Measurements from ENCODE around the gene LTA.

DNA sequence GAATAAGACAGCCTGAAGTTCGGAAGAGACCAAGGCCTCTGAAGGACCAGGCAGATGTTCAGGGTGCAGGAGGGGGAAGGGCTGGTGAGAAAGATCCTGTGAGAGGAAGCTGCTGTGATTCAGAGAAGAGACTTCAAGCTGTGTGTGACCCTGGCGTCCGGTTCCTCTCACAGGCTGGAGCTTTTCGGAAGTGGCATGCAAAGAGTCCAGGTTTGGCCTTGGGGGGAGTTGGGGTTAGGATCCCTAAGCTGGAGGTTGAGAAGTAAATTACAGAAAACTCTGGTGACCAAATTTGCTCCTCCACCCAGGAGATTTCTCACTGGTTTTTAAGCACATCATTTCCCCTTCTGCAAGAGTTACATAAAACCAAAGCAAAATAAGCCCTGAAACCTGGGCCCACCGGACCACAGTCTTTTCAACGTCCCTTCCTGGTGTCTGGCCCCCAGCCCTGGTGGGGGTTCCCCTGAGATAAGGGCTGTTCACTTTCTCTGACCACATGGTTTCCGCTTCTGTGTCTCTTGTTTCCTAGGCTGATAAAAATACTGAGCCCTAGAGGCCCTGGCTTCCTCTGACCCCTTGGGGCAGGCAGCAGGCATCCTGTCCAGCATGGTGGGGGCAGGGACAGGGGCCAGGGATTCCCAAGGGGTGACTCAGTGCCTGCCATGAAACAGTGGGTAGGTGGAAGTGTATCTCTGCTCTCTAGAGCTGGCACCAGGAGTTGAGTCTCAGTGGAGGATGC, 12.0 kb upstream of the LTA start:
- TF ChIP-seq, protein P1, sequence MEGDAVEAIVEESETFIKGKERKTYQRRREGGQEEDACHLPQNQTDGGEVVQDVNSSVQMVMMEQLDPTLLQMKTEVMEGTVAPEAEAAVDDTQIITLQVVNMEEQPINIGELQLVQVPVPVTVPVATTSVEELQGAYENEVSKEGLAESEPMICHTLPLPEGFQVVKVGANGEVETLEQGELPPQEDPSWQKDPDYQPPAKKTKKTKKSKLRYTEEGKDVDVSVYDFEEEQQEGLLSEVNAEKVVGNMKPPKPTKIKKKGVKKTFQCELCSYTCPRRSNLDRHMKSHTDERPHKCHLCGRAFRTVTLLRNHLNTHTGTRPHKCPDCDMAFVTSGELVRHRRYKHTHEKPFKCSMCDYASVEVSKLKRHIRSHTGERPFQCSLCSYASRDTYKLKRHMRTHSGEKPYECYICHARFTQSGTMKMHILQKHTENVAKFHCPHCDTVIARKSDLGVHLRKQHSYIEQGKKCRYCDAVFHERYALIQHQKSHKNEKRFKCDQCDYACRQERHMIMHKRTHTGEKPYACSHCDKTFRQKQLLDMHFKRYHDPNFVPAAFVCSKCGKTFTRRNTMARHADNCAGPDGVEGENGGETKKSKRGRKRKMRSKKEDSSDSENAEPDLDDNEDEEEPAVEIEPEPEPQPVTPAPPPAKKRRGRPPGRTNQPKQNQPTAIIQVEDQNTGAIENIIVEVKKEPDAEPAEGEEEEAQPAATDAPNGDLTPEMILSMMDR (IDR thresholded peaks at IDR 0.05; ENCODE audit: low read depth, low read length) = no peak
- TF ChIP-seq POLR2A (IDR thresholded peaks at IDR 0.05; ENCODE audit: extremely low read depth, insufficient read length) = no peak

Measured in NB4 (cell line).